WI38 (cell line): Measurements from ENCODE around the gene MYPOP.
A peak's percentile ranks its signal among the peaks of the same experiment; 100 is the strongest.

Experiments used
- H3K4me3 ChIP-seq: 2 replicates; pipeline ENCODE4 v1.5.1; 2011; ENCODE audit warnings: low read depth, mild to moderate bottlenecking, control low read depth, low read length
- TF ChIP-seq, protein P1 (sequence below): IDR thresholded peaks from 2 replicates; pipeline ENCODE4 v1.5.1; 2012; ENCODE audit warnings: low read depth, mild to moderate bottlenecking, control low read depth, low read length

Gene MYPOP

DNA sequence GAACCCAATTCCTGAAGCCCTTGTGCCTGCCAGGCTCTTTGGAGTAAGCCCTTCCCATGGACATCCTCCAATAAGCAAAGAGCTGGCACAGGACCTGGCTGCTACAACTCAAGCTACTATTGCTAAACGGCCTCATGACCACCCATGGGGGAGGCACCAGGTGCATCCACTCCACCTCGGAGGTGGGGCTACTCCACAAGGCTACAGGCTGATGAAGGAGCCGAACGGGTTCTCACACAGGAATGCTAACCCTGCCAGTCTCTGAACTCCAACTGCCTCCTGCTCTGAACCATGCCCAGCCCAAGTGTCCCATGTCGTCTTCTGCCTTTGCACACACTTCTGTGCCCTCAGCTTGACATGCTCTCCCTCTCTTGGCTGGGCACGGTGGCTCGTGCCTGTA, 49.4 kb downstream of the MYPOP start:
- TF ChIP-seq, protein P1, sequence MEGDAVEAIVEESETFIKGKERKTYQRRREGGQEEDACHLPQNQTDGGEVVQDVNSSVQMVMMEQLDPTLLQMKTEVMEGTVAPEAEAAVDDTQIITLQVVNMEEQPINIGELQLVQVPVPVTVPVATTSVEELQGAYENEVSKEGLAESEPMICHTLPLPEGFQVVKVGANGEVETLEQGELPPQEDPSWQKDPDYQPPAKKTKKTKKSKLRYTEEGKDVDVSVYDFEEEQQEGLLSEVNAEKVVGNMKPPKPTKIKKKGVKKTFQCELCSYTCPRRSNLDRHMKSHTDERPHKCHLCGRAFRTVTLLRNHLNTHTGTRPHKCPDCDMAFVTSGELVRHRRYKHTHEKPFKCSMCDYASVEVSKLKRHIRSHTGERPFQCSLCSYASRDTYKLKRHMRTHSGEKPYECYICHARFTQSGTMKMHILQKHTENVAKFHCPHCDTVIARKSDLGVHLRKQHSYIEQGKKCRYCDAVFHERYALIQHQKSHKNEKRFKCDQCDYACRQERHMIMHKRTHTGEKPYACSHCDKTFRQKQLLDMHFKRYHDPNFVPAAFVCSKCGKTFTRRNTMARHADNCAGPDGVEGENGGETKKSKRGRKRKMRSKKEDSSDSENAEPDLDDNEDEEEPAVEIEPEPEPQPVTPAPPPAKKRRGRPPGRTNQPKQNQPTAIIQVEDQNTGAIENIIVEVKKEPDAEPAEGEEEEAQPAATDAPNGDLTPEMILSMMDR: no peak
- no peak overlapping the region for H3K4me3 ChIP-seq

DNA sequence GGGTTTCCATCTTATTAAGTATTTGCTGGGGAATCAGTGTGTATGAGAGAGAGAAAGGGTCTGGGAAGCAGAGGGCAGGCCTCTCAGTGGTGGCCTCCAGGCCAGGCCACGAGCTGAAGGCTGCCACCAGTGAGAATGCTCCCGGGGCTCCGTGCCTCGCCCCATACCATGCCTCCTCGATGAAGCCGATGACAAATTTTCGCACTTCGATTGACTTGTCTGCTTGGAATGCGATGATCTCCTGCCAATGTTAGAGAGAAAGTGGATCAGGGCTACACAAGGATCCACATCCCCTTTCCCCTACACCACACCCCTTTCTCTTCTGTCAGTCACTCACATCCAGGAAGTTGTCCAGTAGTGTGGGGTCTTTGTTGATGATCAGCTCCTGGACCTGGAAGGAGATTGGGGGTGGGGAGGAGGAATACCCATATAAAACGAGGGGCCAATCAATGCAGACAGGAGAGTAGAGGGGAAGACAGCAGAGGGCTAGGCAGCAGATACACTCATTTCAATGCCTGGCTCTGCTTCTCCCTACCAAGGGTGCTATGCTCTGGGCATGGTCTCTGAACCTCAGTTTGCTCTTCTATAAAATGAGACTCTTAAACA, 50.2 kb downstream of the MYPOP start:
- TF ChIP-seq, protein P1: no peak

DNA sequence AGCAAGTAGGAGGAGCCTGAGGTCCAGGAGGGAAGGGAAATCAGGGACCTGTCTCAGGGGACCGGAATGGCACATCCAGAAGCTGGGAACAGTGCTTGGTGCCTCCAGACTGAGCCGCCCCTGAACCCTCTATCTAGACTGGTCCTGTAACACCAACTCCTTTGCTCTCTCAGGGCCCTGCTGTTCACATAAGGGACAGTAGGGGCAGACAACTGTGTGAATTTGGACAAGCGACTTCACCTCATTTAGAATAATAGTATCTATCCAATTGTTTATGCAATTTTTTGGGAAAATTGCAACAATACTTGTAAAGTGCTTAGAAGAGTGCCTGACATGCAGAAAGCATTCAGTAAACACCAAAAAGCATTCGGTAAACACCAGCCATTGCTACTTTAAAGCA, 53.5 kb downstream of the MYPOP start:
- TF ChIP-seq, protein P1: peak; percentile 26; the same call in 1 of the 2 replicates

More for the DNA sequence above, 50.2 kb downstream of the MYPOP start:
- H3K4me3 ChIP-seq: no peak overlapping the region

DNA sequence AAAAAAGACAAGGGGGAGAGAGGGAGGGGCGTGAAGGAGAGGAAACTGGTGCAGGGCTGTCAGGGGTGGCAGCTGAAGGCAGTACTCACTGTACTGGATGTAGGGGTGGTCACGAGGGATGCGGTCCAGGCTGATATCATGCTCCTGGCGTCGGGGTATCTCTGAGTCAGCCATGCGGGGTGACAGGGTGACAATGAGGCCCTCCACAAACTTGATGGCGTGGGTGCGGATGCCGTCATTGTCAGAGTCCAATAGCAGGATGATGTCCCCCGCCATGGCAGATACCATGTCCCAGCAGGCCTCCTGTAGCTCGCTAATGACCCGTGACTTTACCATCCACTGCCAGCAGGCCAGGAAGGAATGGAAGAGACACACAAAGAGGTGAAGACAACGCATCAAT, 54.8 kb downstream of the MYPOP start:
- H3K4me3 ChIP-seq: no peak overlapping the region
- TF ChIP-seq, protein P1: no peak

More for the DNA sequence above, 53.5 kb downstream of the MYPOP start:
- H3K4me3 ChIP-seq: no peak overlapping the region

DNA sequence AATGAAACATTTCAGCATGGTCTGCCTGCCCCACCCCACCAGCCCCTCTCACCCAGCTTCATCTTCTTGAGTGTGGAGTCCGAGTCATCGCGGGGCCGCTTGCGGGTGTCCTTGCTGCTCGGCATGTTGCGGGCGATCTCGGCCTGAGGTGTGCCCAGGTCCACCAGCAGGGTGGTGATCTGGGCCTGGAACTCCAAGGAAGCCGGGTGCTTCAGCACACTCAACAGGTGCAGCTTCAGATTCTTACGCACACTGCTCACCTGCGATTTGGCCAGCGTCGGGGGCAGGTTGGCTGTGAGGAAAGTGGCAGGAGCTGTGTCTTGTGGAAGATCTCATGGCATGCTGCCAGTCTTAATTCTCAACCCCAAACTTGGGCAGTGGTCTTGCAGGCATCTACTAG, 60.2 kb downstream of the MYPOP start:
- no peak overlapping the region for H3K4me3 ChIP-seq
- TF ChIP-seq, protein P1: no peak
